Karpas-422 (cell line): ENCODE results near the gene MTCL1. TPM values are rescaled to one million over a fixed set of nuclear protein-coding genes. Genes with fewer than 3 reads are reported as not detected.

Experiments used
- DNase-seq: peaks from one replicate; pipeline ENCODE4 v3.0.0-alpha.2; 2015
- H2AFZ ChIP-seq: fragments of 200-600 bp; sonication (generic); 2 replicates; pipeline ENCODE4 v1.6.1; 2014; ENCODE audit warnings: antibody characterized with exemption, low read length, mixed read lengths
- H3K27ac ChIP-seq: fragments of 200-600 bp; sonication (generic); 2 replicates; pipeline ENCODE4 v1.5.1; 2014; ENCODE audit warnings: mild to moderate bottlenecking, low read length, moderate library complexity
- H3K27me3 ChIP-seq: fragments of 200-600 bp; sonication (generic); 2 replicates; pipeline ENCODE4 v1.6.1; 2014; ENCODE audit warnings: low read length, mixed read lengths
- H3K36me3 ChIP-seq: fragments of 200-600 bp; sonication (generic); 2 replicates; pipeline ENCODE4 v1.6.1; 2014; ENCODE audit warnings: low read length, mixed read lengths; ENCODE audit not compliant: insufficient read depth
- H3K4me1 ChIP-seq: fragments of 200-600 bp; sonication (generic); 2 replicates; pipeline ENCODE4 v1.6.1; 2014; ENCODE audit warnings: mild to moderate bottlenecking, low read length, mixed read lengths
- H3K4me2 ChIP-seq: fragments of 200-600 bp; sonication (generic); 2 replicates; pipeline ENCODE4 v1.6.1; 2014; ENCODE audit warnings: low read length, low read depth, mild to moderate bottlenecking; ENCODE audit not compliant: poor library complexity, severe bottlenecking
- H3K4me3 ChIP-seq: fragments of 200-600 bp; sonication (generic); 2 replicates; pipeline ENCODE4 v1.5.1; 2014; ENCODE audit warnings: mild to moderate bottlenecking, antibody characterized with exemption, low read length, mixed read lengths
- H3K79me2 ChIP-seq: fragments of 200-600 bp; sonication (generic); 2 replicates; pipeline ENCODE4 v1.6.1; 2014; ENCODE audit warnings: mild to moderate bottlenecking, low read length, mixed read lengths
- H3K9ac ChIP-seq: fragments of 200-600 bp; sonication (generic); 2 replicates; pipeline ENCODE4 v1.6.0; 2014; ENCODE audit warnings: low read length
- H3K9me2 ChIP-seq: fragments of 200-600 bp; sonication (generic), shearing (Covaris generic); replicated peaks from 2 replicates; pipeline ENCODE4 v1.6.0; 2014; ENCODE audit warnings: mild to moderate bottlenecking, low read length, moderate library complexity; ENCODE audit not compliant: insufficient read depth
- H3K9me3 ChIP-seq: fragments of 300-700, 200-600 bp; sonication (generic); 2 replicates; pipeline ENCODE4 v1.6.1; 2014; ENCODE audit warnings: low read length, mixed read lengths
- H4K20me1 ChIP-seq: fragments of 200-600 bp; sonication (generic); 2 replicates; pipeline ENCODE4 v1.6.1; 2014; ENCODE audit warnings: mild to moderate bottlenecking, antibody characterized with exemption, low read length, low read depth; ENCODE audit not compliant: insufficient read depth
- total RNA-seq: library from RNA; depleted of rRNA; stranded (reverse); fragments of >200 nt; shearing (Covaris generic); gene quantifications from 2 replicates; pipeline ENCODE4 v1.2.3, GENCODE V29; 2014; ENCODE audit warnings: low replicate concordance

The MTCL1 gene
- total RNA-seq, 1 experiment from 2014 or later = 2.9 TPM

DNA sequence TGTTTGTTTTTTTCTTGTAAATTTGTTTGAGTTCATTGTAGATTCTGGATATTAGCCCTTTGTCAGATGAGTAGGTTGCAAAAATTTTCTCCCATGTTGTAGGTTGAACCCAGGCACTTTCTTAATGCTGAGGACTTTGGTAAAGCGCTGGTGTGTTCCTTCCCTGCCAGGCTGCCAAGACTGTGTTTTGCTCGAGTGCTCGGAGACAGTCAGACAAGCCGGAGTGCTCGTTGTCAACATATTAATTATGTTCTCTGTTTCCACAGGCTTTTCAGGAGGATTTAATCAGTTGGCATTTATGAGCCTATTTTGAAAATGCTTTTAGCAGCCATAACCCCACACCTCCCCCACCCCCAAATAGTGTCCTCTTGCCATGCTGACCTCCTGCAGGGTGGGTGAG is 6.4 kb downstream of the MTCL1 start:
- H3K27me3 ChIP-seq = no peaks in the 10 kb centered on the region
- DNase-seq = no peak
- H3K9me2 ChIP-seq = no peaks in the 10 kb centered on the region
- H3K79me2 ChIP-seq = no peaks in the 10 kb centered on the region
- no peaks in the 10 kb centered on the region; the same call in 1 of the 2 replicates for H4K20me1 ChIP-seq
- H3K4me1 ChIP-seq = no peaks in the 10 kb centered on the region
- no peaks in the 10 kb centered on the region for H3K36me3 ChIP-seq
- H3K4me2 ChIP-seq = no peak overlapping the region
- H3K9ac ChIP-seq = no peak overlapping the region
- no peaks in the 10 kb centered on the region for H3K9me3 ChIP-seq
- H2AFZ ChIP-seq = no peak overlapping the region
- H3K4me3 ChIP-seq = no peak overlapping the region
- H3K27ac ChIP-seq = no peak overlapping the region

DNA sequence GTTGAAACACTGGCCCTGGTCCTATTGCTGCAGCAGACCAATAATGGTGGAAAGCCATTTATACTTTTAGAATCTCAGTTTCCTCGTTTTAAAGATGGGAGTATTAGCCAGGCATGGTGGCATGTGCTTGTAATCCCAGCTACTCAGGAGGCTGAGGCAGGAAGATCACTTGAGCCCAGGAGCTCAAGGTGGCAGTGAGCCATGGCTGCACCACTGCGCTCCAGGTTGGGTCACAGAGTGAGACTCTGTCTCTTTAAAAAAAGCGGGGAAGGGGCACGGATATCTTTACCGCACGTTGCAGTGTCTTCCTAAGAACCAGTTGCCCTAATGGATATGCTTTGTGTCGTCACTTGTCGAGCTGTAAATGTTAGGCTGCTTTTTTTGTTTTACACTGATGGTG is 8.3 kb downstream of the MTCL1 start:
- no peak for DNase-seq
- no peak overlapping the region for H3K4me2 ChIP-seq
- H2AFZ ChIP-seq = no peak overlapping the region
- H3K27ac ChIP-seq = no peak overlapping the region
- no peak overlapping the region for H3K9ac ChIP-seq
- H3K36me3 ChIP-seq = no peaks in the 10 kb centered on the region
- H4K20me1 ChIP-seq = no peaks in the 10 kb centered on the region
- H3K9me3 ChIP-seq = no peaks in the 10 kb centered on the region
- H3K4me1 ChIP-seq = no peaks in the 10 kb centered on the region
- H3K9me2 ChIP-seq = no peaks in the 10 kb centered on the region
- H3K4me3 ChIP-seq = no peak overlapping the region
- no peaks in the 10 kb centered on the region for H3K27me3 ChIP-seq
- no peaks in the 10 kb centered on the region for H3K79me2 ChIP-seq

DNA sequence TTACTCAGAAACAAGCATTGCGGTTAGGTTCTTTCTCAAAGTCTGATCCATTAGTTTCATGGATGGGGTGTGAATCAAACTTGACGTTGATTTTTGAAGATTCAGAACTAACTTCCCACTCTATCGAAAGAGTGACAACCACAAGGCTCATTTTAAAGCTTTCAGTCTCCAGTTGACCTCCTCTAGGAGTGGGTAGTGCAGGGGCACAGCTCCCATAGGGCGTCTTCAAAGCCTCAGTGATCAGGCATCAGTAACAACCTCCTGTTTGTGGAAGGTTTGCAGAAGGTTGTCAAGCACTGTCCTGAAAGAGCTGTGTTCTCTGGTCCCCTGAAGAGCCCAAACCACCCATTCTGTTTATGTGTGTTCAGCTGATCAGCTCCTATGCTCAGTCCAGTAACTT is 10.2 kb downstream of the MTCL1 start:
- H3K36me3 ChIP-seq = no peaks in the 10 kb centered on the region
- no peak overlapping the region for H2AFZ ChIP-seq
- H4K20me1 ChIP-seq = no peaks in the 10 kb centered on the region
- H3K4me2 ChIP-seq = no peak overlapping the region
- H3K4me1 ChIP-seq = no peaks in the 10 kb centered on the region
- no peaks in the 10 kb centered on the region for H3K79me2 ChIP-seq
- no peaks in the 10 kb centered on the region for H3K9me2 ChIP-seq
- H3K9ac ChIP-seq = no peak overlapping the region
- no peak overlapping the region for H3K4me3 ChIP-seq
- no peak overlapping the region for H3K27ac ChIP-seq
- H3K27me3 ChIP-seq = no peaks in the 10 kb centered on the region
- no peaks in the 10 kb centered on the region for H3K9me3 ChIP-seq
- DNase-seq = no peak

DNA sequence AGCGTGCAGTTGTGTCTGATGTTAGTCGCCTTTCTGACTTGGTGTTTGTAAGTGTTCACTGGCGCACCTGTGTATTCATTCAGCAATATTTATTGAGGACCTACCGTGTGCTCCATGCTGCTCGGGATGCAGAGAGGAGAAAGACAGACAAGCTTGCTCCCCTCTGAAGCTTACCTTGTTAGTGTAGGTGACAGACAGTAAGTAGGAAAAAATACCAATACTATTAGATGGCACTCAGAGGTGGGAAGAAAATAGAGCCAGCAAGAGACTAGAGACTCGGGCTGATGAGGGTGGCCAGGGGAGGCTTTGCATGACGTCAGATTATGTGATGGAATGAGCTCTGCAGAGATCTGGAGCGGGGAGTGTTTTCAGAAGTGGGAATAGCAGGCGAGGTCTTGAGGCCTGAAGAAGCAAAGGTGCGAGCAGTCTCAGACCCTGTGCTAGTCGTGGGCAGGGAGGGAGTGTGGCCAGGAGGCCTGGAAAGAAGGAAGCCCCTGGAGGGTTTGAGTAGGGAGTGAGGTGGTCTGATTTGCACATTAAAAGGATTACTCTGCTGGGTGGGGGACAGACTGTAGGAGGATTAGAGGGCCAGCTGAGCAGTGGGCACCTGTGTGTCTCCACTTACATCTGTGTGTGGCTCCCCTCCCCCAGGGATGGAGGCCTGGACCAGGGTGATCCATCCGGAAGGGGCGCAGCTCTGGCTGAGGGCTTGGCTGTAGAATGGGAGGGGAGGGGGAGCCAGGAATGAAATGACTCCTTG is 11.8 kb downstream of the MTCL1 start:
- Histone ChIP-seq H3K4me3 (no peak overlapping the region), H3K36me3 (no peaks in the 10 kb centered on the region), H2AFZ (no peak overlapping the region), H3K4me1 (no peaks in the 10 kb centered on the region), H4K20me1 (no peaks in the 10 kb centered on the region), H3K9me3 (no peaks in the 10 kb centered on the region), H3K27ac (no peak overlapping the region), H3K79me2 (no peaks in the 10 kb centered on the region), H3K4me2 (no peak overlapping the region), H3K9ac (no peak overlapping the region), H3K9me2 (no peaks in the 10 kb centered on the region), H3K27me3 (no peaks in the 10 kb centered on the region)
- no peak for DNase-seq

DNA sequence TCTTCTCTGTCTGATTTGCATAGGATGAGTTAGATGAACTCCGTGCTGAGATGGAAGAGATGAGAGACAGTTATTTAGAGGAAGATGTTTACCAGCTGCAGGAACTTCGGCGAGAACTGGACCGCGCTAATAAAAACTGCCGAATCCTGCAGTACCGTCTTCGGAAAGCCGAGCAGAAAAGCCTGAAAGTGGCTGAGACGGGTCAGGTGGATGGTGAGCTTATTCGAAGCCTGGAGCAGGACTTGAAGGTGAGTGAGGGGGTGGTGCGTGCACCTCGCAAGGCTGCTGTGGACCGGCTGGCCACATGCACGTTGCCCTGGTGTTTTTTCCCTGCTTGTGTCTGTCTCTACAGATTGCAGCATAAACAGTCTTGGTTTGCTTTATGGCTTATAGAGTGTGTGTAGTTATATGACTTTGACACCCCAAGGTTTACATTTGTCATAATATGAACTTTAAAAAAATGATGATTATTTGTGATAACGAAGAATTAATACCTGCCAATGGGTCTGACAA is 13.1 kb downstream of the MTCL1 start:
- Histone ChIP-seq H3K4me1 (no peaks in the 10 kb centered on the region), H3K9ac (no peak overlapping the region), H3K9me3 (no peaks in the 10 kb centered on the region), H3K4me2 (no peak overlapping the region), H3K4me3 (no peak overlapping the region), H3K9me2 (no peaks in the 10 kb centered on the region), H3K27me3 (no peaks in the 10 kb centered on the region), H4K20me1 (no peaks in the 10 kb centered on the region), H2AFZ (no peak overlapping the region), H3K27ac (no peak overlapping the region), H3K79me2 (no peaks in the 10 kb centered on the region), H3K36me3 (no peaks in the 10 kb centered on the region)
- DNase-seq = no peak

DNA sequence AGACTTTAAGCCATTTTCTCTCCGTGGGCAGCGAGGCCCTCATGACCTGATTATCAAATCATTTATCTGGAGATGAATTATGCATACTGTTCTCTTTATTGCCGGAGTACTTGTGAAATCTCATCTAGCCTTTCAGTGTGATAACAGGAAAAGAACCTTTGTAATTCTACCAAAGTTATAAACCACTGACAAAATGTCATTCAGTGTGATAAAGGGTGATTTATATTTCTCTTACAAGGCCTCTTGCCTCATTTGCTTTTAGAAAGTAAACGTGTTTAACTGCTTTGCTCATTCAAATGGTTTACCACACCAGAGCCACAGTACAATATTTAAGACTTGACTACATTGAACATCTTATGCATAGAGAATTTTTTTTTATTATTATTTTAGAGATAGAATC is 13.8 kb downstream of the MTCL1 start:
- Histone ChIP-seq H3K9me2 (no peaks in the 10 kb centered on the region), H2AFZ (no peak overlapping the region), H3K27ac (no peak overlapping the region), H3K9ac (no peak overlapping the region), H3K27me3 (no peaks in the 10 kb centered on the region), H4K20me1 (no peaks in the 10 kb centered on the region), H3K4me1 (no peaks in the 10 kb centered on the region), H3K9me3 (no peaks in the 10 kb centered on the region), H3K4me2 (no peak overlapping the region), H3K36me3 (no peaks in the 10 kb centered on the region), H3K79me2 (no peaks in the 10 kb centered on the region), H3K4me3 (no peak overlapping the region)
- DNase-seq = no peak

DNA sequence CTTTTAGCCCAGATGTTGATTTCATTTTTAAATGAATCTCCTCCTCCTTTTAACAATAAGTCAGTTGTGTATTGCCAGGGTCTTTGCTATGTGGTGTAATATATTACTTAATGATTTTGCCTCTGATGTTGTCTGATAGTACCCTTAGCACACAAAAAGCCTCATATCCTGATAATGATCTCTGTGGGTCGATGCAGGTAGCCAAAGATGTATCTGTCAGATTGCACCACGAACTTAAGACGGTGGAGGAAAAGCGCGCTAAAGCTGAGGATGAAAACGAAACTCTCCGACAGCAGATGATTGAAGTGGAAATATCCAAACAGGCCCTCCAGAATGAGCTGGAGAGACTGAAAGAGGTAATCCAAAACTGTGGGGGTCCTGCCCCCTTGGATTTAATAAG is 14.8 kb downstream of the MTCL1 start:
- no peak overlapping the region for H3K4me2 ChIP-seq
- H3K4me1 ChIP-seq = no peaks in the 10 kb centered on the region
- no peaks in the 10 kb centered on the region for H3K79me2 ChIP-seq
- H3K36me3 ChIP-seq = no peaks in the 10 kb centered on the region
- H2AFZ ChIP-seq = no peak overlapping the region
- H4K20me1 ChIP-seq = no peaks in the 10 kb centered on the region
- DNase-seq = no peak
- no peaks in the 10 kb centered on the region for H3K9me3 ChIP-seq
- H3K27me3 ChIP-seq = no peaks in the 10 kb centered on the region
- H3K9ac ChIP-seq = no peak overlapping the region
- no peaks in the 10 kb centered on the region for H3K9me2 ChIP-seq
- H3K4me3 ChIP-seq = no peak overlapping the region
- no peak overlapping the region for H3K27ac ChIP-seq

DNA sequence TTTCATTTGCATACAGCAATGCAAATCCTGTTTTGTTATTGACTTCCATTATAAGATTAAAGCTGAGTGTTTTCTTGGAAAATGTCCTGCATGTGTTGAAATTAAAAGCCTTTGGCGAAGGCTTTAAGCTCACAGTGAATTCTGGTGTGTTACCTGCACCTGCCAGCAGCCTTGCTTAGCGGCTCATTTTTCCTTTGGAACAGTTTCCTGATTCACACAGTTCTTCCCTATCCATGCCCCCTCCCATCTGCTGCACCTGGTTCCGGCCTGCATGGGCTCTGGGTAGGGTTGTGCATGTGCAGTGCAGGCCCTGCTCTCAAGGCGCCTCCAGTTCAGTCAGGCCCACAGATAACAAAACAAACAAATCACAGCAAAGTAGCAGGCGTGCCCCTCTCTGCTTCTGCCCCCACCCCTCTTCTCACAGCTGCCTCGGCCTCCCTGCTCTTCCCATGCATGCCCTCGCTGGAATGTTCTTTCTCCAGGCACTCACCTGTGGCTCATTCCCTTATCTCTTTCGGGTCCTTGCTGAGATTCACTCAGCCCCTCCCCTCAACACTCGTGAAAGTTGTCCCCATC is 15.8 kb downstream of the MTCL1 start:
- no peaks in the 10 kb centered on the region for H3K9me2 ChIP-seq
- H3K4me2 ChIP-seq = no peak overlapping the region
- H2AFZ ChIP-seq = no peak overlapping the region
- H3K79me2 ChIP-seq = no peaks in the 10 kb centered on the region
- no peak for DNase-seq
- no peaks in the 10 kb centered on the region for H3K27me3 ChIP-seq
- H3K9me3 ChIP-seq = no peaks in the 10 kb centered on the region
- H3K9ac ChIP-seq = no peak overlapping the region
- no peaks in the 10 kb centered on the region for H4K20me1 ChIP-seq
- no peak overlapping the region for H3K27ac ChIP-seq
- H3K4me1 ChIP-seq = no peaks in the 10 kb centered on the region
- no peak overlapping the region for H3K4me3 ChIP-seq
- H3K36me3 ChIP-seq = no peaks in the 10 kb centered on the region
